HG02571 (cell line): ENCODE data around the gene CCDC9B.

Experiments used
- ATAC-seq: cut with Tn5 transposase; IDR thresholded peaks from one replicate; pipeline ENCODE4 v1.9.1; 2021; ENCODE audit warnings: mild to moderate bottlenecking, moderate library complexity; ENCODE audit not compliant: unreplicated experiment

CCDC9B gene

DNA sequence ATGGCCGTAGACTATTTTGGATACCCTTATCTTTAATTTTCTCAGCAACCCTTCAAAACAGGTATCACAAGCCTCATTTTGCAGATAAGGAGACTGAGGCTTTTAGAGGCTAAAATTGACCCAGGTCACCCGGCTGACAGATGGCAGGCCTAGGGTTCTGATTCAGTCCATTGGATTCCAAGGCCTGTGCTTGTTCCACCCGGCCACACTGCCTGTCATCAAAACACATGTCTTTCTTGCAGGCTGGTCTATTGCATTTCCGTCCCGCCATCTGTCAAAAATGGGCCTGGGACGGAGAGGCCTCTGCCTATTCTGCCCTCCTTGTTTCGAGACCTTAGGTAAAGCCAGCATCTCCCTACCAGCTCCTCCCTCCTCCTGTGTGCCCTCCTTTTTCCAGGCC lies 9.1 kb downstream of the CCDC9B start:
- ATAC-seq: no peak

DNA sequence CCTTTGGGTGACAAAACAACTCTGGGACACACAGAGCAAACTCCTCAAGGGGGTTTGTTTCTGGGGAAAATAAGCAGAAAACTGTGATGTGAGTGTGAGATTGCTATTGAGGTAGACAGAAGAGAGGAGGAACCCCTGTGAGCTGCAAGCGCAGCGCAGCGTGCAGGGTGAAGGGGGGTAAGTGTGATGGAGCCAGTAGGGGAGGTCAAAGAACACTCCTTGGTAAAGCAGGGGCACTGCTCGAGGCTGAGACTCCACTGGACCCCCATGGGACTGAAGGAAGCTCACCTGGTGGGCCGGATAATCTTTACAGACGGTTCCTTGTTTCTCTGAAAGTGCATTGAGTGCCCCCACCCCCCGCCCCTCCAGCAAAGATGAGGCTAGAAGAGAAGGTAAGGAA lies 9.7 kb downstream of the CCDC9B start:
- no peak for ATAC-seq

DNA sequence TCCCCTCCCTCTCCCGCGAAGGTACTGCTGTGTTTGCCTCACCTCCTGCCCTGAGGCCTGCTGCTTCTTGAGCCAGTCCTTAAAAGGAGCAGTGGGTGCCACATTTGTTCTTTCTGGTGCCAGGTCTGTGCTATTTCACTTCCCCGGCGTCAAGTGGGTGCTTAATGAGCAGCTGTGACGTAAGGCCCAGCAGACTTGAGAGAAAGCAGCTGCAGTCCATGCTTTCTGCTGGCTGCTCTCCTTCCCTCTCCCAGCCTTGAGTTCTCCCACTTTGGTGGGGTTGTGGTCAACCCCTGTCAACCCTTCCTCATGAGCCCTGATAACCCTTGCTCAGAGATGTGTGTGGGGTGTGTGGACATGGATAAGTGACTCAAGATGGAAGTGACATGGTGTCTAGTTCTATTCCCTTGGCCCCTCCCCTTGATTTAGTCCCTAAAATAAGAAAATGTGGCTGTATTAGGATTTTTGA lies 10.3 kb downstream of the CCDC9B start:
- ATAC-seq: no peak

DNA sequence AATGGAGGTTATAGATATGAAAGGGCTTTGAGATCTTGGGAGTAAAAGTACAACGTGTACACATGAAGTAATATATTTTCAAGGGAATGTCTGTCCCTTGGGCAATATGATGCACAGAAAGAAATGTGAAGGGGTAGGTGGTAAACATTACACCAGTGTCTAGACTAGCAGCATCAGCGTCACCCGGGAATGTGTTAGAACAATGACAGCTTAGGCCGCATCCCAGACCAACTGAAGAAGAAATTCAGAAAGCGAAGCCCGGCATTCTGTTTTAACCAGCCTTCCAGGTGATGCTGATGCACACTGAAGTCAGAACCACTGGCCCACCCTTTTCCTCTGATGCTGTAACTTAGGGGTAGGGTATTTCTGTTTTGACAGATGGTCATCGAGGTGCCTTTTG lies 10.9 kb downstream of the CCDC9B start:
- no peak for ATAC-seq

DNA sequence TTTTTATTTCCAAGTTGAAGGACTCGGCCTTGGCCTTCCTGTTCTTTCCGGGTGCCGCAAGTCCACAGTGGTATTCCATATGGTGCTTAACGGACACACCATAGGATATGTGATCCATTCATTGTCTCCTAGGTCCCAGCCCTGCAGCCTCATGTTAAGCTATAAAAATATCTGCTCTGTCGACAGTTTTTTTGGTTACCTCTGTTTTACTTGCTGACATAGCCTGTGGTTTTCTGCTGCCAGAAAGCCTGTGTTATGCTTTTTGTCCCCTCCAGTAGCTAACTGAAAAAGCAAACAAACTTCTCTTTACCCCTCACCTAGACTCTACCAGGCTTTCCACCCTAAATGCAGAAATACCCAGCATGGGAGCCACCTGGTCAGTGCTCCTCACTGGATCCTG lies 12.0 kb downstream of the CCDC9B start:
- no peak for ATAC-seq

DNA sequence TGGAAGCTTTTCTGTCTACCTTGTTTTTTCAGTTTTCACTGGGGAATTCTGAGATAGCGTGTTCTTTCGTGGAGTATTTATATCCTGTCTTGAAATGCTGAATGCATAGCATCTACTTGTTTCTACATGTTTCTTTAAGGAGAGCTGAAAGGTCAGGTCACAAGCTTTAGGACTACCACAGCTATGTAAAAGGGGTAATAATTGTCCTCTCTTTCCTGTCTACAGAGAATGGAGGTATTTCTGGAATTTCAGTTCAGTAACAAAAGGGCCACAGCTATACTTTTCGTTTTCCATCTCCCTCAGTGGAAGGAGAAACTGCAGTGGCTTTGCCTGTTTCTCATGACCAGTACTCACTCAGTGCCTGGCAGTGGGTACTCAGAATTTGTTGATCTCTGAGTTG lies 12.6 kb downstream of the CCDC9B start:
- ATAC-seq: no peak

DNA sequence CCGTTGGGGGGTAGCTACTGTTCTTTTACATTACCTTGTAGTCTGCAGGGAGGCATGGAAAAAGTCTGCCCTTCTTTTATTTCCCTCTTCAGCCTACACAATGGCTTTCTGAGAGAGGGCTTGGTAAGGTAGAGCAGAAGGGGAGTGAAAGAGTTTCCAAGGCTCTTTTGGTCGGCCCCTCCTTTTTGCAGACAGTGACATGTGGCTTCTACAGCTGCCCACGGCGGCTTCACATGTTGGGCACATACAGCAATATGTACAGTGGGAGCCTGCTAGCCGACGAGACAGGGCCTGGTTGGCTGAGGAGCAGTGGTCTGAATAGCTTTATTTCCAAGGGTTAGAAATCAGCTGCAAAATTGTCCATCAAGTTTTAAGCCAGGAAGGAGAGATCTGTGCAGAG lies 13.3 kb downstream of the CCDC9B start:
- ATAC-seq: no peak

DNA sequence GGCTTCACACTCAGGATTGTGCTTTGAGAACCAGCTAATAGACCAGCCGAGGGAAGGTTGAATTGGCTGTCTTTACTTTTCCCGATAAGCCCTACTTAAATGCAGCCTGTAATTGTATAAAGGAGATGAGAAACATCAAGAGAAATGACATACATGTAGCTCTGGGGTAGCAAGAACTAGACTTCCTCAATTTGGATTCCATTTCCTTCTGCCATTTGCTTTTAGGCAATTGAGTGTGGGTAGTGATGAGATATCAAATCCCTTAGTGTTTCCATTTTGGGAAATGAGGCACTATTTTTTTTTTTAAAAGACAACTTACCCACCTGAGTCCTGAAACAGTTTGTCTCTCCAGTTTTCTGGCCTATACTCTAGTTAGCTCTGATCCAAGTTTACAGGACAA lies 15.0 kb downstream of the CCDC9B start:
- ATAC-seq: no peak

DNA sequence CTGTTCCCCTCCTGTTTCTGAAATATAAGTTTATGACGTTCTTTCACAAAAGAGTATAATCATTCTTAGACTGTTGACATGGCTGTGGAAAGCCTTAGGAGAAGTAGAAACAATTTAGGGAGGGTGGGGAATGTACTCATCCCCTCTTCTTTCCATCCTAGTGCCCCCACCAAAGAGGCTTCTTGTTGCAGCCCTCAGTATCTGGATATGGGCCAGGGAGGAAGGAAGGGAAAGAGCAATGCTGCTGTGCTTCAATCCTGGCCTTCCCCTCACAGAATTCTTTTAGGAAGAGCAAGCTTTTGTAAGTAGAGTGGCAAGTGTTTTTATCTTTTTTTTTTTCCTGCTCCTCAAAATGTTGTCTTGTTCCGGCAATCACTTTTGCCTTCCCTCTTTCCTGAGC lies 15.6 kb downstream of the CCDC9B start:
- ATAC-seq: no peak

DNA sequence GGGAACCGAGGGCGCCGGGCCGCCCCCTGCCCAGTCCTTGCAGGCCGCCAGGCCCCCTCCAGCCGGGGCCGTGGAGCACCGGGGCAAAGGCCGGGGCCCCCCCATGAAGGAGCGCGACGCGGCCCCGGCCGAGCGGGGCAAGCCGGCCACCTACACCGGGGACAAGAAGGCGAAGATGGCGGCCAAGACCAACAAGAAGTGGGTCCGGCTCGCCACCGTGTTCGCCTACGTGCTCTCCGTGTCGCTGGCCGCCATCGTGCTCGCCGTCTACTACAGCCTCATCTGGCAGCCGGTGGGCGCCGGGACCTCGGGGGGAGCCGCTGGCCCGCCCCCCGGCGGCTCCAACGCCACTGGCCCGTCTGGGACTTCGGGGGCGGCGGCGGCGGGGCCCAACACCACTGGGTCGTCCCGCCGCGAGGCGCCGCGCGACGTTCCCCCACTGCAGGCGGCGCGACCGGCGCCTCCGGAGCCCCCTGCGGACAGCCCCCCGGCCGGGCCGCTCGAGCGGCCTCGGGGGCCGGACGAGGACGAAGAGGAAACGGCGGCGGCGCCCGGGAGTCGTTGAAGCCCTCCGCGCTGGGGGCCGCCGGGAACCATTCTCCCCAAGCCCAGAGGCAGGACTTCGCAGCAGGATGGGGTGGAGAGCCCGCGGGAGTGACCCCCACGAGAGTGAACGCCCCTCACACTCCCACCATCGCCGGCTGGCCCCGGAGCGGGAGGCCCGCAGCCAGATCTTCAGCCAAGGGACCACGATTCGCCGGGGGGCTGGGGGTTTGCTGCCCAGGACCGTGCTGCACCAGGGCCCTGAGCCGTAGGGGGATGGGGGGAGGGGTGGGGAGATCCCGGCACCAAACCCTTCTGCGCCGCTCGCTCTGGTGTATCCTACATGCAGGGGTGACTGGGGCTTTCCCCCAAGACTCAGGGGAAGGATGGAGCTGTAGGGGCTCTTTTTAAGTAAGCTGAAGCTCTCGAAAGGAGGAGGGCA lies 16.5 kb downstream of the CCDC9B start:
- ATAC-seq: peak; percentile 3

DNA sequence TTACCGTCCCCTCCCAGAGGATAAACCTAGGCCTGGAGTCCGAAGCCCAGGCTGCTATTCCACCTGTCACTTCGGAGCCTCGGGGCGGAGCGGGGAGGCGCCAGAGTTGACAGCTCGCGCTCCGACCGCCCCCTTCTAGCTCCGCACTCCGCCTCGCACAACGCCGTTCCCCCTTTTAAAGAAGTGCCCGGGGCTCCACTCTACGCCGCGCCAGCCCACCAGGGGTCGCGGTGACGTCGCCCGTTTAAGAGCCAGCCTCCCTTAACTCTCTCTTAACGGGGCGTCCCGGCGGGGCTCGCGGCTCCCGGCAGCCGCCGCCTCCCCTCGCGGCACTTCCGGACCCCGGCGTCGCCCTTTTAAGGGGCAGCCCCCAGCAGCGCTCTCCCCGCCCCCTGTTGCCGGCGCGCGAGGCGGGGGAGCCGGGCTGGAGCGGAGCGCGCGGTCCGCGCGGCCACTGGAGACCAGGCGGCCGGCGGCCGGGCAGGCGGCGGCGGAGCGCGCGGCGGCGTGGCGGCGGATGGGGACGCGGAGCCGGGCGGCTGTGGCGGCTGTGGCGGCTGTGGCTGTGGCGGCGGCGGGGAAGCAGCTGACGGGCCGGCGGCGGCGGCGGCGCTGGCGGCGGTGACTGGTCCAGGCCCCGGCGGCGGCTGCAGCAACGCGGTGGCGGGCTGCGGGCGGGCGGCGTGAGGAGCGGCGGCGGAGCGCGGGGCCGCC lies 17.3 kb downstream of the CCDC9B start, which contains the start of gene INAFM2:
INAFM2 (plus strand) TSS at position 454 of the 714 bp plus-strand sequence. CDS start 364 bp downstream, outside the sequence.
- ATAC-seq: peak; percentile 86

DNA sequence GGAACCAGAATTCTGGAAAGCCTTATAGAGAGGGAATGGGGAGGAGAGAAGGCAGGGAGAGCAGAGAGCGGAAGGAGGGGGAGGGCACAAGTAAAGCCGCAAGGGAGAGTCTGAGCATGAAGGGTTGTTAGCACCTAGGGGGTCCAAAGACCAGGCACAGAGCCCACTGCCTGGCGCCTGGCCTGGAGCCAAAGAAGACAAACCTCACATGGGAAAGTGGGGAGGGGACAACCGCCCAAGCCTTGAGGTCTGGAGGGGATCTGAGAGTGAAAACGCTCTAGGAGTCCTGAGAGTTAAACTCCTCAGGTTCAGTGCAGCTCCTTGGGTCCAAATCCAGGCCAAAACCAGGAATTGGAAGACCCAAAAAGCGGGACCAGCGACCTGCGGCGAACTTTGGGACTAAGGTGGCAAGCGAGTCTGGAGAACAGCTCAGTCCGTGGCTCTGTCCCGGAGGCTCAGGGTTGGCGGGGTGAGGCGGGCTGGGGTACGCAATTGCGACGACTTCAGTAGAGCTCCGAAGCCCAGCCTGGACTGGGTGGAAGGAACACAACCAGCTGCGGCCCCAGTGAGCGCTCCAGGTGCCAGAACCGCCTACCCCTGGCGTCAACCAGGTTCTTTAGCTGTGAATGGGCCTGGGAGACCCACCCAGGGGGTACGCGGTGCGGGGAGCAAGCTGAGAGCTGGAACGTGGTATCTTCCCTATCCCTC lies 18.1 kb downstream of the CCDC9B start:
- no peak for ATAC-seq

DNA sequence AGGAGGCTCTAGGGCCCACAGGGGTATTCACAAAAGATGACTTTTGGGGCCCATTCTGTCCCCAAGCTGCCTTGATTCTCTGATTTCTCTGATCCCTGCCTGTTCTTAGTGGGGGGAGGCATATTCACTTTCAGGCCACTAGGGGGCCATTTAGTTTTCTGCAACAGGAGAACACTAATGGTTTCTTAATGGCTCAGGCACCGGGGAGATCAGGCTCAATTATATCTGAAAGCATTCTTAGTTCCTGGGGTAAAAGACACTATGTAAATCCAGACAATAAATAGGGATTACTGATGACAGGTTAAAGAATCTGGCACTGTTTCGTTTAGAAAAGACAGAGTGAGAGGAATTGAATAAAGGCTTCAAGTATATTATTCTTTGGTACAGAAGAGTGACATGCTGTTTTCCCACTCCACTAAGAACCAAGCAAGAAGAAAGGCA lies 19.8 kb downstream of the CCDC9B start:
- ATAC-seq: no peak

DNA sequence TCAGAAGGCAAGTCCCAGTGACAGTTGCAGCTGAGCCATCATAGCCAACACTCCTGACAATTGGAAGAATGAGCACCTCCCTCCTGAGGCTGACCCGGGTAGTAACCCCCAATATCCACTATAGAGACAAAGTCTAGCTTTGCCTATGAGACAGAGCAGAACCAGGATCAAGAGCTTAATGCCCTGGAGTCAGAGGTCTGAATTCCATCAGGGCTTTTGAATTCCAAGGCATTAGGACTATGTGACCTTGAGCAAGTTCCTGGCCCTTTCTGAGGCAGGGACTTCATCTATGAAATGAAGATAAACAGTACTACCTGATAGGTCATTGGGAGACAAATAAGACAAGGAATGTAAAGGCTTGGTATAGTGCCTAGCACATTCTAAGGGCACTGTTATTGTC lies 20.3 kb downstream of the CCDC9B start:
- ATAC-seq: no peak

DNA sequence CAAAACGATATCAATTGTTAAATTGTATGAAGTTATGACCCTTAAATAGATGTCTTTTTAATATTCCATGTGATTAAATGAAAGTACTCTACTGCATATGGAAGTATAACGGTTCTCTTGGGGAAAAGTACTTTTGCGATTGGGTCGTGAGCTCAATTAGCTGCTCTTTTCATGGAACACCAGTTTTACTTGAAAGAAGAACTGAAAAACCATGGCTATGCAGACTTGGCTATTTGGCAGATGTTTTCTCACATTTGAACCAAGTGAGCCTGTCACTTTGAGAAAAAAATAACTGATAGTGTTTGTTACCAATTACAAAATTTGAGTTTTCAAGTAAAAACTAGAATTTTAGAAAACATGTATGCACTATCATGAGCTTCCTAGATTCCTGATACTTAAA lies 23.2 kb downstream of the CCDC9B start:
- ATAC-seq: no peak

DNA sequence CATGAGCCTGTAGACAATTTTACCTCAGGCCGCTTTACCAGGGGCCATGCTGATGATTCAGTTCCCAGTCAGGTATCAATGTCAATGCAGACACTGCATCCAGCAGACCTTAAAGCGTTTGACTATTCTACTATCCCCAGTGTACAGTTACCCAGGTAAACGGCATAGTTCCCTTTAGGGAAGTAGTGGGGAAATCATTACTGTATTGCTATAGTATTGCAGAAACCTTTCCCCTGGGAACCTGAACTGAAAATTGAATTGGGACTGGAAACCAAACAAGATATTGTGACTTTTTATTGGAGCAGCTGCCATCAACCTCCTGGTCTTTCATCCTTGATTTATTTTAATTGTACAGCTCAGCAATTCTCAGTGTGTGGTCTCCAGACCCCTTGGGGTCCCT lies 23.8 kb downstream of the CCDC9B start:
- ATAC-seq: no peak

DNA sequence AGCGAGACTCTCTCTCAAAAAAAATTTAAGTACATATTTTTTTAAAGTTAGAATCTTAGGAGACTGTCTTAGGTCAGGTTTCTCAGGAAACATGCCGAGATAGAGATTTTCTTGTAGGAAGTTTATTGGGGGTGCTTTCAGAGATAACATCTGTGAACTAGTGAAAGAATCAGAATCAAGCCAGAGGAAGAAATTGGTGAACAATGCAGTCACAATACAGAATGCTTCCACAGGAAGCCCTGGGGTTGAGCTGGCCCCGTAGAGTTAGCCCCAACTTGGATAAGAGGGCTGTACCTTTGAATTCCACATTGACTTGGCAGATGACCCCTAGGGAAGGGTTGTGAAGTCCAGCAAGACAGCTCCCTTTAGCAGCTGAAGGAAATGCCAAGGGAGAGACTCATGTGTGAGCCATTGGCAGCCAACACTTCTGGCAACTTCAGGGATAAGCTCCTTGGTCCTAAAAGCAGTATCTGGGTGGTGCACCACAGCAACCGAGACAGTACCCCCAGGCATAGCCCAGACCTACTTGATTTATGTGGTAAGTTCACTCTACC lies 25.9 kb downstream of the CCDC9B start:
- ATAC-seq: no peak

DNA sequence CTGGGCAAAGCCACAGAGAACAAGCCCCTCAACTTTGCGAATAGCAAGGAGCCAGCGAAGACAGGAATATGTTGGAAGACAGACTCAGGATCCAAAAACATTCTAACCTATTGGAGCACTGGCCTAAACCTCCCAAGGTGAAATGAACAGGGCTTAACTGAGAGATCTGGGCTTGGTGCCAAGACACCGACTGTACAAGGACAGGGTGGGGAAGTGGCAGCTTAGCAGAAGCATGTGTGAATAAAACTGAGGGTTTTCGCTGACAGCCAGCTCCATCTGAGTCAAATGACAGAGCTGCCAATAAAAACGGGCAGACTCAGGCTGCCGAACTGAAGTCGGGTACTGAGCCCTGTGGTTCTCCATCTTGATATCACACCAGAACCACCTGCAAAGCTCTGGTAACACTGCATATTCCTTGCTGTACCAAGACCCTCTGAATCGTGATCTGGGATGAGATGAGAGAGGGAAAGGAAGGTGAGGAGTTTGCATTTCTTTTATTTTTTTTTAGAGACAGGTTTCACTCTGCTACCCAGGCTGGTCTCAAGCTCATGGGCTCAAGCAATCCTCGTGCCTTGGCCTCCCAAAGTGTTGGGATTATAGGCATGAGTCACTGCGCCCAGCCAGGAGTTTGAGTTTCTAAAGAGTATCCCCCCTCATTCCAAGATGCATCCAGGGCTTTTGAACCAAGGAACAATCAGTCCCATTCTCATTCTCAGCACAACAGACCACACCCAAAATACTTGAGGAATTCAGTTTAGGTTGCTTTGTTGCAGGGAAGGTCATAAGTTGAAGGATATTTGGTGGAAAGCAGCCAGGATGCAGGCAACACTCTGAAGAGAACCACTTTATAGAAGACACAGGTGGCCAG lies 27.0 kb downstream of the CCDC9B start:
- ATAC-seq: no peak

DNA sequence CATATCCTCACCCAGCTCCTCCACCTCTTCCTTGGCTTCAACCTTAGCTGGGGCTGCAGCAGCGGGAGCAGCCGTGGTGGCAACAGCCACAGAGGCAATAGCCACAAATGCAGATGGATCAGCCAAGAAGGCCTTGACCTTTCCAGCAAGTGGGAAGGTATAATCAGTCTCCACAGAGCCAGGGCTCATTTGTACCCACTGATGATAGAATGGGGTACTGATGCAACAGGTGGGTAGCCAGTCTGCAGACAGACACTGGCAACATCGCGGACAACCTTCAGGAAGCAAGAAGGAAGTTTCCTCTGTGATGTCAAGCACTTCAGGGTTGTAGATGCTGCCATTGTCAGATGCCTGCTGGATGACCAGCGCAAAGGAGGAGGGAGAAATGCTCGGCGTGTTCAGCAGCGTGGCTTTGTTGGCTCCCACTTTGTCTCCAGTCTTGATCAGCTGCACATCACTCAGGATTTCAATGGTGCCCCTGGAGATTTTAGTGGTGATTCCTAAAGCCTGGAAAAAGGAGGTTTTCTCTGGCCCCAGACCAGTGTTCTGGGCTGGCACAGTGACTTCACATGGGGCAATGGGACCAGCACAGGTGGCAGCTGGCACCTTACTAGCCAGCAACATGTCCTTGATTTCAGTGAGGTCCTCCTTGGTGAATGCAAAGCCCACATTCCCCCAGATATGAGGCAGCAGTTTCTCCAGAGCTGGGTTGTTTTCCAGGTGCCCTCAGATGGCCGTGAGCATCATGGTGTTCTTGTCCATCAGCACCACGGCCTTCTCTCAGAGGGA lies 28.2 kb downstream of the CCDC9B start:
- no peak for ATAC-seq
